Testis (tissue), 3 donors: Measurements from ENCODE around the gene MED13. TPM values are rescaled to one million over a fixed set of nuclear protein-coding genes. Genes with fewer than 3 reads are reported as not detected.

Experiments used
- DNase-seq: peaks from one replicate; pipeline ENCODE4 v3.0.0-alpha.2; 2019
- H3K27ac ChIP-seq, 2 donors: fragments of 200-600 bp; sonication (generic); one replicate each; pipeline ENCODE4 v1.5.1; 2019
- H3K27me3 ChIP-seq: fragments of 200-600 bp; sonication (generic); one replicate; pipeline ENCODE4 v1.5.1; 2019
- H3K36me3 ChIP-seq: fragments of 200-600 bp; sonication (generic); one replicate; pipeline ENCODE4 v1.5.1; 2017; ENCODE audit warnings: low read depth; ENCODE audit errors: missing control alignments
- H3K4me1 ChIP-seq: fragments of 200-600 bp; sonication (generic); one replicate; pipeline ENCODE4 v1.5.1; 2019
- H3K4me3 ChIP-seq, 2 donors: fragments of 200-600 bp; sonication (generic); one replicate each; pipeline ENCODE4 v1.5.1; 2017 to 2019
- H3K9me3 ChIP-seq: fragments of 200-600 bp; sonication (generic); one replicate; pipeline ENCODE4 v1.5.1; 2017
- POLR2A ChIP-seq: fragments of 450-650 bp; IDR thresholded peaks from one replicate; pipeline ENCODE4 v1.6.1; 2017; ENCODE audit warnings: antibody characterized with exemption, mild to moderate bottlenecking, moderate library complexity
- WGBS, 2 donors: methylation state at CpG; one replicate each; pipeline ENCODE4 v1.1.5; 2018; 5-methylcytosine and 5-hydroxymethylcytosine counted together
- intact Hi-C: fragments of 100-400 bp; cut with DNase I; formaldehyde crosslinking; loops from one replicate; pipeline ENCODE4 v1.15.1; 2023; ENCODE audit warnings: low total_unique reads
- polyA plus RNA-seq: library from polyadenylated mRNA; stranded (reverse); fragments of 350-450 nt; fragmentation: Illumina TruSeq; extraction: RNeasy Lipid Tissue Mini Kit (QIAGEN cat#74804); gene quantifications from one replicate; pipeline ENCODE4 v1.2.3, GENCODE V29; 2014; ENCODE audit warnings: low read depth, low replicate concordance; ENCODE audit not compliant: insufficient read depth
- total RNA-seq, 2 donors: library from RNA; depleted of rRNA; stranded (reverse); fragments of >200 nt; gene quantifications; one replicate each; pipeline ENCODE4 v1.2.3, GENCODE V29; 2016
- TF ChIP-seq, protein P1 (sequence below), 3 experiments: fragments of 450-650 bp in 2 of 3; fragments of 200-600 bp in 1 of 3; sonication (generic) in 1 of 3; IDR thresholded peaks; one replicate each; pipeline ENCODE4 v1.5.1; 2016 to 2019; ENCODE audit warnings: antibody characterized with exemption in 3 of 3, mild to moderate bottlenecking in 2 of 3, moderate library complexity in 1 of 3

Gene MED13
- total and polyA plus RNA-seq, 3 donors from 2014 or later, result 44.0 to 145 (median 98.7) TPM

DNA sequence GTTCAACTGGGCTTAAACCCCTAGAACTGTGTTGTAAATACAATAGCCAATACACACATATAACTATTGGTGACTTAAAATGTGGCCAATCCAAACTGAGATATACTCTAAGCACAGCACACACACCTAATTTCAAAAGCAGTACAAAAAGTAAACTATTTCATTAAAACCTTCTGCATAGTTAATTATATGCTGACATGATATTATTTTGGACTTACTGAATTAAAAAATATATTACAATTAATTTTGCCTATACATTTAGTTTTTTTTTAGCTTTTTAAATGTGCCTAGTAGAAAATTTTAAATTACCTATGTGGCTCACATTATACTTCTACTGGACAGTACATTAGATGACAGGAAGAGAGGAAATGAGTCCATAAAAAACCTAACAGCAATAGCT, 21.5 kb downstream of the MED13 start:
- TF ChIP-seq POLR2A, result no peak
- TF ChIP-seq, protein P1, sequence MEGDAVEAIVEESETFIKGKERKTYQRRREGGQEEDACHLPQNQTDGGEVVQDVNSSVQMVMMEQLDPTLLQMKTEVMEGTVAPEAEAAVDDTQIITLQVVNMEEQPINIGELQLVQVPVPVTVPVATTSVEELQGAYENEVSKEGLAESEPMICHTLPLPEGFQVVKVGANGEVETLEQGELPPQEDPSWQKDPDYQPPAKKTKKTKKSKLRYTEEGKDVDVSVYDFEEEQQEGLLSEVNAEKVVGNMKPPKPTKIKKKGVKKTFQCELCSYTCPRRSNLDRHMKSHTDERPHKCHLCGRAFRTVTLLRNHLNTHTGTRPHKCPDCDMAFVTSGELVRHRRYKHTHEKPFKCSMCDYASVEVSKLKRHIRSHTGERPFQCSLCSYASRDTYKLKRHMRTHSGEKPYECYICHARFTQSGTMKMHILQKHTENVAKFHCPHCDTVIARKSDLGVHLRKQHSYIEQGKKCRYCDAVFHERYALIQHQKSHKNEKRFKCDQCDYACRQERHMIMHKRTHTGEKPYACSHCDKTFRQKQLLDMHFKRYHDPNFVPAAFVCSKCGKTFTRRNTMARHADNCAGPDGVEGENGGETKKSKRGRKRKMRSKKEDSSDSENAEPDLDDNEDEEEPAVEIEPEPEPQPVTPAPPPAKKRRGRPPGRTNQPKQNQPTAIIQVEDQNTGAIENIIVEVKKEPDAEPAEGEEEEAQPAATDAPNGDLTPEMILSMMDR (IDR thresholded peaks at IDR 0.05), result no peak
- no peaks in the 10 kb centered on the region for H3K4me1 ChIP-seq
- H3K27me3 ChIP-seq, result no peaks in the 10 kb centered on the region
- H3K36me3 ChIP-seq, result no peaks in the 10 kb centered on the region
- no peak overlapping the region for H3K4me3 ChIP-seq
- no peaks in the 10 kb centered on the region for H3K9me3 ChIP-seq
- H3K27ac ChIP-seq, result no peak overlapping the region
- DNase-seq, result no peak
- intact Hi-C loops, result no loop called here

DNA sequence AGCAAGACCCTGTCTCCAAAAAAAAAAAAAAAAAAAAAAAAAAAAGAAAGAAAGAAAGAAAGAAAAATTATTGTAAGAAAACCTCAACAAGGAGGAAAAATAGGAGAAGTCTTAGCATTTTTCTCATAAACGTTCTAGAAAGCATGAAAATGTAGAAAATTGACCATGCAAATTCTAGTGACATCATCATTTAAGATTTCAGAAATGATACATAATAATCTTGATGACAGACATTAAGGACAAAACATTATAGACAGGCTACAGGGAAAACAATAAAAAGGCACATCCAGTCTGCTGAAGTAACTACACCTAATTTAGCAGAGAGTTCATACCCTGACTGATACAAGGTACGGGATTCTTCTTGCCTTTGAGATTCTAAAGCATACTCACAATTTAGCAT, 21.9 kb downstream of the MED13 start:
- no peak overlapping the region for H3K4me3 ChIP-seq
- no peak overlapping the region for H3K27ac ChIP-seq
- H3K9me3 ChIP-seq, result no peaks in the 10 kb centered on the region
- H3K36me3 ChIP-seq, result no peaks in the 10 kb centered on the region
- intact Hi-C loops, result no loop called here
- no peak for DNase-seq
- H3K27me3 ChIP-seq, result no peaks in the 10 kb centered on the region
- WGBS, 2 donors, result 77 to 80% methylated on average over 2 of the region's 2 CpGs
- TF ChIP-seq, protein P1 (IDR thresholded peaks at IDR 0.05), result no peak
- no peak for TF ChIP-seq POLR2A
- H3K4me1 ChIP-seq, result no peaks in the 10 kb centered on the region

DNA sequence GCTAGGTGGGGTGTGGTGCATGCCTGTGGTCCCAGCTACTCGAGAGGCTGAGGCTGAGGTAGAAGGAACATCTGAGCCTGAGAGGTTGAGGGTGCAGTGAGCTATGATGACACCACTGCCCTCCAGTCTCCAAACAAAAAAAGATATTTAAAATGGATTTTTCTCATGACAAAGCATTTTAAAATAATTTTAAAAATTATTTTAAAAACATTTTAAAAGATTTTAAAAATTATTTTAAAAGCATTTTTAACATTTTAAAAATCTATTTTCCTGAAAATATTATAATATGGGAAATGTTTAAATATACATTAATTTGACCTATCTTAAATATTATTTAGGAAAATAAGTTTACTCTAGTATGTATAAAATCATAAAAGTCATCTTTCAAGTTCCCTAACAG, 26.8 kb downstream of the MED13 start:
- H3K4me3 ChIP-seq, result no peak overlapping the region
- H3K9me3 ChIP-seq, result no peaks in the 10 kb centered on the region
- H3K36me3 ChIP-seq, result no peaks in the 10 kb centered on the region
- 81 to 91% methylated on average over 1 of the region's 1 CpG for WGBS, 2 donors
- no peaks in the 10 kb centered on the region for H3K27me3 ChIP-seq
- no peak for DNase-seq
- intact Hi-C loops, result no loop called here
- no peak for TF ChIP-seq POLR2A
- TF ChIP-seq, protein P1 (IDR thresholded peaks at IDR 0.05), result no peak
- no peaks in the 10 kb centered on the region for H3K4me1 ChIP-seq
- H3K27ac ChIP-seq, result no peak overlapping the region

DNA sequence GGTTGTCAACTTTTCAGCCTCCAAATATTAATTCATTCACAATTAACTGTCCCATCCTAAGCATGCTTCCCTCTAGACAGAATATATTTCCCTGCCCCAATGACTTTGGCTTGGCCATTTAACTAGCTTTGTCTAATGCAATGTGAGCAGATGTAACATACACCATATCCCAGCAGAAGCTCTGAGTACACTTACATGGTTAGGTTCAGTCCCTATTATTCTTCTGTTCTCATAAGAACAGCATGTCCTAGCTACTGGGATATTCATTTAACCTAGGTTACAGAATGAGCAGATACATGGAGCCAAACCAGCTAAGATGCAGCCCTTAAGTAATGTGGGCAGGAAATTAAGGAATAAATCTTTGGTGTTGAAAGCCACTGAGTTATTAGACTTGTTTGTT, 31.8 kb downstream of the MED13 start:
- no peaks in the 10 kb centered on the region for H3K36me3 ChIP-seq
- H3K9me3 ChIP-seq, result no peaks in the 10 kb centered on the region
- intact Hi-C loops, result no loop called here
- H3K4me1 ChIP-seq, result no peaks in the 10 kb centered on the region
- no peak for DNase-seq
- H3K27me3 ChIP-seq, result no peaks in the 10 kb centered on the region
- no peak overlapping the region for H3K27ac ChIP-seq
- no peak overlapping the region for H3K4me3 ChIP-seq
- TF ChIP-seq, protein P1 (IDR thresholded peaks at IDR 0.05), result no peak
- no peak for TF ChIP-seq POLR2A

DNA sequence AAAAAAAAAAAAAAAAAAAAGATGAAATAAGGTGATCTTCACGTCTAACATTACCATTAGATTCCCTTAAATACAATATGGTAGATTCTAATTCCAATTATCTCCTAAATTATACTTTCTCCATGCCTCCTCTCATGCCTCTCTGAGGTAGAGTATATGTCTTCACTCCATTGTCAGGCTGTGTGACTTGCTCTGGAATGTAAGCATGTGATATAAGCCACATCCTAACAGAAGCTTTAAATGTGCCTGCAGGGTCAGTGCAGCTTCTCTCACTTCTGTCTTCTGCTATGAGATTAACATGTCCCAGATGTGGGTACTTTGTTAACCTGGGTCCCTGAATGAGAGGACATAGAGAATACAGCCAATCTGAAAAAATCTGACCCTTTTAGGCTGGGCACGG, 32.6 kb downstream of the MED13 start:
- TF ChIP-seq POLR2A, result no peak
- TF ChIP-seq, protein P1 (IDR thresholded peaks at IDR 0.05), result no peak
- WGBS, 2 donors, result 89 to 91% methylated on average over 2 of the region's 2 CpGs
- Histone ChIP-seq H3K36me3 (no peaks in the 10 kb centered on the region), H3K4me3 (no peak overlapping the region), H3K9me3 (no peaks in the 10 kb centered on the region), H3K27me3 (no peaks in the 10 kb centered on the region), H3K27ac (no peak overlapping the region), H3K4me1 (no peaks in the 10 kb centered on the region)
- intact Hi-C loops, result no loop called here
- no peak for DNase-seq
